Spleen (tissue), 11 donors: Measurements from ENCODE around the gene KLHL22. TPM values are rescaled to one million over a fixed set of nuclear protein-coding genes. Genes with fewer than 3 reads are reported as not detected.

Experiments used
- DNase-seq: peaks from one replicate; pipeline ENCODE4 v3.0.0-alpha.2; 2020
- H3K27ac ChIP-seq, 8 donors: fragments of 200-600 bp; sonication (generic) in 7 of 8; 1 replicate in 4 of 8; 2 replicates in 4 of 8; pipeline versions ENCODE4 v1.5.0 to v1.8.0; 2016 to 2021; ENCODE audit warnings: inconsistent platforms in 4 of 8, mild to moderate bottlenecking in 4 of 8, moderate library complexity in 1 of 8
- H3K27me3 ChIP-seq, 7 donors: fragments of 200-600 bp; sonication (generic) in 6 of 7; replicated peaks in 1 of 7; 1 replicate in 4 of 7; 2 replicates in 3 of 7; pipeline versions ENCODE4 v1.5.0 to v1.8.0; 2016 to 2021; ENCODE audit warnings: inconsistent platforms in 3 of 7, mild to moderate bottlenecking in 1 of 7
- H3K36me3 ChIP-seq, 6 donors: fragments of 200-600 bp; sonication (generic) in 5 of 6; 1 replicate in 4 of 6; 2 replicates in 2 of 6; pipeline versions ENCODE4 v1.5.0 to v1.8.0; 2016 to 2021; ENCODE audit warnings: inconsistent platforms in 2 of 6
- H3K4me1 ChIP-seq, 6 donors: fragments of 200-600 bp; sonication (generic) in 5 of 6; 1 replicate in 3 of 6; 2 replicates in 3 of 6; pipeline versions ENCODE4 v1.5.0 to v1.8.0; 2016 to 2021; ENCODE audit warnings: inconsistent platforms in 3 of 6
- H3K4me3 ChIP-seq, 8 donors: fragments of 200-600 bp; sonication (generic) in 7 of 8; 1 replicate in 4 of 8; 2 replicates in 4 of 8; pipeline versions ENCODE4 v1.5.0 to v1.8.0; 2016 to 2021; ENCODE audit warnings: inconsistent platforms in 4 of 8, mild to moderate bottlenecking in 4 of 8, moderate library complexity in 2 of 8
- H3K9me3 ChIP-seq, 8 donors: fragments of 200-600 bp; sonication (generic) in 7 of 8; 1 replicate in 4 of 8; 2 replicates in 4 of 8; pipeline versions ENCODE4 v1.5.0 to v1.8.0; 2016 to 2021; ENCODE audit warnings: inconsistent platforms in 4 of 8
- POLR2A ChIP-seq, 3 donors: fragments of 450-650 bp; IDR thresholded peaks; one replicate each; pipeline ENCODE4 v1.5.1; 2017; ENCODE audit warnings: antibody characterized with exemption in 3 of 3, mild to moderate bottlenecking in 1 of 3
- POLR2AphosphoS5 ChIP-seq, 3 donors: sonication (generic); formaldehyde crosslinking; IDR thresholded peaks; one replicate each; pipeline ENCODE4 v1.5.1; 2017; ENCODE audit warnings: antibody characterized with exemption in 3 of 3
- WGBS, 5 donors: extraction: QIAGEN DNeasy Blood & Tissue Kit in 3 of 5; methylation state at CpG; one replicate each; pipeline versions ENCODE4 v1.1.5 to v1.1.7; 2013 to 2018; 5-methylcytosine and 5-hydroxymethylcytosine counted together
- intact Hi-C: fragments of 100-400 bp; cut with DNase I; formaldehyde crosslinking; loops from one replicate; pipeline ENCODE4 v1.15.0; 2023; ENCODE audit warnings: low total_unique reads
- polyA plus RNA-seq, 3 donors: library from polyadenylated mRNA; stranded (reverse); fragments of 200-250 nt; gene quantifications; one replicate each; pipeline ENCODE4 v1.2.1, GENCODE V29; 2013
- total RNA-seq, 7 donors: library from RNA; depleted of rRNA in 3 of 7; stranded (reverse); fragments of >200 nt in 3 of 7; fragmentation: NEBNext Ultra II Directional in 4 of 7; extraction: Animal tissue kit (Norgen Biotek cat#: 25700) in 4 of 7; gene quantifications; one replicate each; pipeline versions ENCODE4 v1.1.0 to v1.2.1, GENCODE V29; 2016 to 2021
- TF ChIP-seq, protein P1 (sequence below), 11 experiments: fragments of 200-600 bp in 7 of 11; fragments of 450-650 bp in 4 of 11; sonication (generic) in 4 of 11; IDR thresholded peaks in 8 of 11; conservative IDR thresholded peaks in 3 of 11; 1 replicate in 7 of 11; 2 replicates in 4 of 11; pipeline versions ENCODE4 v1.4.0 to v1.8.0; 2016 to 2021; ENCODE audit warnings: antibody characterized with exemption in 11 of 11, inconsistent platforms in 4 of 11, mild to moderate bottlenecking in 1 of 11
- donor health status: healthy with polysubstance abuse.
- donor health status: DM: no; HTN: no; CAD: no; lungs with moderate emphysema.
- donor health status: DM: no; HTN: no; CAD: no.
- donor health status: Bipolar disorder and iron deficiency.
- donor health status: healthy.
- donor health status: DM: no; HTN: no; CAD: no.
- donor health status: DM: yes; HTN: yes; CAD: no.

Gene KLHL22
- total and polyA plus RNA-seq, 10 donors: 14.0 to 40.6 (median 28.6) TPM

DNA sequence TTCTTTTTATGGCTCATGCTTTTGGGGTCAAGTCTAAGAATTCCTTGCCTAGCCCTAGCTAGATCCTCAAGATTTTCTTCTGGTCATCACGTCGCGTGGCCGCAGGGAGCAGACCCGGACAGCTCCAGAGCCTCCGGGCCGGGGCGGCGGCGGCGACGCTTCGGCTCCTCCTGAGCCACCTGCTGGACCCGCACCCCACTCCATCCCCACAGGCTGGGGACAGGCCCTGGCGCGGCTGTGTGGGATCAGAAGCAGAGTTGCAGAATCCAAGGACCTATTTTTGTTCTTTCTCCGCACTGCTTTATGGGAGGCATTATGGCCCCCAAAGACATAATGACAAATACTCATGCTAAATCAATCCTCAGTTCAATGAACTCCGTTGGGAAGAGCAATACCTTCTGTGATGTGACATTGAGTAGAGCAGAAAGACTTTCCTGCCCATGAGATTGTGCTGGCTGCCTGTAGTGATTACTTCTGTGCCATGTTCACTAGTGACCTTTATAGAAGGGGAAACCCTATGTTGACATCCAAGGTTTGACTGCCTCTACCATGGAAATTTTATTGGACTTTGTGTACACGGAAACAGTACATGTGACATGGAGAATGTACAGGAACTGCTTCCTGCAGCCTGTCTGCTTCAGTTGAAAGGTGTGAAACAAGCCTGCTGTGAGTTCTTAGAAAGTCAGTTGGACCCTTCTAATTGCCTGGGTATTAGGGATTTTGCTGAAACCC, 45.6 kb downstream of the KLHL22 start:
- intact Hi-C loops: no loop called here
- peak; percentile 51 for DNase-seq
- Histone ChIP-seq H3K27ac (no peak overlapping the region), H3K36me3 (peaks cover 0 to 65% (median 21%) of the 10 kb centered on the region in 6 donors), H3K9me3 (no peaks in the 10 kb centered on the region), H3K27me3 (no peaks in the 10 kb centered on the region), H3K4me3 (no peak overlapping the region), H3K4me1 (peaks cover 0 to 13% (median under 1%) of the 10 kb centered on the region in 6 donors)
- TF ChIP-seq, protein P1, sequence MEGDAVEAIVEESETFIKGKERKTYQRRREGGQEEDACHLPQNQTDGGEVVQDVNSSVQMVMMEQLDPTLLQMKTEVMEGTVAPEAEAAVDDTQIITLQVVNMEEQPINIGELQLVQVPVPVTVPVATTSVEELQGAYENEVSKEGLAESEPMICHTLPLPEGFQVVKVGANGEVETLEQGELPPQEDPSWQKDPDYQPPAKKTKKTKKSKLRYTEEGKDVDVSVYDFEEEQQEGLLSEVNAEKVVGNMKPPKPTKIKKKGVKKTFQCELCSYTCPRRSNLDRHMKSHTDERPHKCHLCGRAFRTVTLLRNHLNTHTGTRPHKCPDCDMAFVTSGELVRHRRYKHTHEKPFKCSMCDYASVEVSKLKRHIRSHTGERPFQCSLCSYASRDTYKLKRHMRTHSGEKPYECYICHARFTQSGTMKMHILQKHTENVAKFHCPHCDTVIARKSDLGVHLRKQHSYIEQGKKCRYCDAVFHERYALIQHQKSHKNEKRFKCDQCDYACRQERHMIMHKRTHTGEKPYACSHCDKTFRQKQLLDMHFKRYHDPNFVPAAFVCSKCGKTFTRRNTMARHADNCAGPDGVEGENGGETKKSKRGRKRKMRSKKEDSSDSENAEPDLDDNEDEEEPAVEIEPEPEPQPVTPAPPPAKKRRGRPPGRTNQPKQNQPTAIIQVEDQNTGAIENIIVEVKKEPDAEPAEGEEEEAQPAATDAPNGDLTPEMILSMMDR (IDR thresholded peaks at IDR 0.05 in 8 of 11, conservative IDR thresholded peaks at IDR 0.05 in 3 of 11): no peak
- TF ChIP-seq POLR2AphosphoS5 (IDR thresholded peaks at IDR 0.05) (no peak), POLR2A (IDR thresholded peaks at IDR 0.05) (no peak)
- 93 to 96% (median 96%) methylated on average over 19 of the region's 19 CpGs for WGBS, 5 donors

DNA sequence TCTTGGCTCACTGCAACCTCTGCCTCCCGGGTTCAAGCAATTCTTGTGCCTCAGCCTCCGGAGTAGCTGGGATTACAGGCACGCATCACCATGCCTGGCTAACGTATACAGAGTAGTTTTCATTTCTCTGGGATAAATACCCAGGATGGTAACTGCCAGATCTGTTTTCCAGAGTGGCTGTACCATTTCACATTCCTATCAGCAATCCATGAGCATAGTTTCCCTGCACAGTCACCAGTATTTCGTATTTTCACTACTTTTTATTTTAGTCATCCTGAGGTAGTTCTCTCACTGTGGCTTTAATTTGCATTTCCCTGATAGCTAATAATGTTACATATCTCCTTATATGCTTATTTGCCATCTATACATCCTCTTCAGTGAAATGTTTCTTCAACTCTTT, 47.0 kb downstream of the KLHL22 start:
- no peak for DNase-seq

DNA sequence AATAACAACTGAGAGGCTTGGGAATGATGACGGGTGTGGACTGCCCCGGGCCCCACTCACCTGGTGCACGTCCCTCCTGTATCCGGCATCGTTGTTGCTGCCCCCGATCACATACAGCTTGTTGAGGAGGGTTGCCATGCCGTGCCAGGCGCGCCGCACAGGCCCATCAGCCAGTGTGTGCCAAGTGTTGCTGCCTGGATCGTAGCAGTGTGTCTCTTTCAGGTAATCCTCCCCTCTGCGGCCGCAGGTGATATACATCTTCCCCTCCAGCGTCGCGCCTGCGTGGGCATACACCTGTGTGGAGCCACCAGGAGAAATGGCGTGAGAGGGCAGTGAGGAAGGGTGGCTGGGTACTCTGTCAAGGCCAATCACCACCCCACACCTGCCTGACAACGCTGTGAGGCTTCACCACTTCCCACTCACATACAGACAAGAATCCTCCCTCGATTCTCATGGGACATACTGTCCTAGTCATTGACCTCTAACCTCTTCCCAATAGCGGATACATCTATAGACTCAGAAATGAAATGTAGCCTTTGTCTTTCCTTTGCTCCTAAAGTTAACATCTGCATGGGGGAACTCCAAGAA, 49.1 kb downstream of the KLHL22 start:
- peak; percentile 64 for DNase-seq
- WGBS, 5 donors: 95 to 98% (median 96%) methylated on average over 21 of the region's 21 CpGs

More for the DNA sequence above, 47.0 kb downstream of the KLHL22 start:
- no peak for TF ChIP-seq POLR2A (IDR thresholded peaks at IDR 0.05)
- TF ChIP-seq, protein P1 (IDR thresholded peaks at IDR 0.05 in 8 of 11, conservative IDR thresholded peaks at IDR 0.05 in 3 of 11): no peak
- no peak overlapping the region for H3K4me3 ChIP-seq
- 89 to 93% (median 92%) methylated on average over 5 of the region's 5 CpGs for WGBS, 5 donors
- H3K27ac ChIP-seq: no peak overlapping the region
- peaks cover 0 to 66% (median 30%) of the 10 kb centered on the region in 6 donors for H3K36me3 ChIP-seq
- H3K9me3 ChIP-seq: no peaks in the 10 kb centered on the region
- no peaks in the 10 kb centered on the region for H3K27me3 ChIP-seq
- H3K4me1 ChIP-seq: no peaks in the 10 kb centered on the region
- intact Hi-C loops: no loop called here

DNA sequence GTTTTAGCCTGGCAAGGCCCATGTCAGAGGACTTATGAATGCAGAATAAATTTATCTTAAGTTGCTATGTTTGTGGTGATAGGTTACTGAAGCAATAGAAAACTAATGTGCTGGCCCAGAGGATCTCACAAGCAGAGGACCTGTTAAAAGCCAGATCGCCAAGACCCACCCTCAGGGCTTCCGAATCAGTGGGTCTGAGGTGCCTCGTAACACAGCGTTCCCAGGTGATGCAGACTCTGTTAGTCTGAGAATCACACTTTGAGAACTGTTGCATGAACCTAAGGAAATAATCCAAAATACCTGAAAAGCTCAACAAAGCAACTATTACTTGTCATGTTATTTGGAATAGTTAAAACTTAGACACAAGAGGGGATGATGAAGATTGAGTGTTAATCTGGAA, 51.3 kb downstream of the KLHL22 start:
- Histone ChIP-seq H3K4me3 (no peak overlapping the region), H3K27ac (no peak overlapping the region), H3K36me3 (peaks cover 0 to 66% (median 36%) of the 10 kb centered on the region in 6 donors), H3K27me3 (no peaks in the 10 kb centered on the region), H3K4me1 (peaks cover 0 to 24% (median 3%) of the 10 kb centered on the region in 6 donors), H3K9me3 (no peaks in the 10 kb centered on the region)
- WGBS, 5 donors: 95 to 98% (median 97%) methylated on average over 4 of the region's 4 CpGs
- intact Hi-C loops: no loop called here
- TF ChIP-seq, protein P1 (IDR thresholded peaks at IDR 0.05 in 8 of 11, conservative IDR thresholded peaks at IDR 0.05 in 3 of 11): no peak
- TF ChIP-seq POLR2A (IDR thresholded peaks at IDR 0.05) (no peak), POLR2AphosphoS5 (IDR thresholded peaks at IDR 0.05) (no peak)
- DNase-seq: peak; percentile 6

More for the DNA sequence above, 49.1 kb downstream of the KLHL22 start:
- H3K4me3 ChIP-seq: no peak overlapping the region
- peaks cover 0 to 12% (median 2%) of the 10 kb centered on the region in 6 donors for H3K4me1 ChIP-seq
- H3K27me3 ChIP-seq: no peaks in the 10 kb centered on the region
- no peaks in the 10 kb centered on the region for H3K9me3 ChIP-seq
- TF ChIP-seq, protein P1 (IDR thresholded peaks at IDR 0.05 in 8 of 11, conservative IDR thresholded peaks at IDR 0.05 in 3 of 11): no peak
- peak in 1 of 3 donors; percentile 7 for TF ChIP-seq POLR2AphosphoS5 (IDR thresholded peaks at IDR 0.05)
- H3K27ac ChIP-seq: no peak overlapping the region
- intact Hi-C loops: no loop called here
- H3K36me3 ChIP-seq: peaks cover 0 to 75% (median 40%) of the 10 kb centered on the region in 6 donors
